ENCODE results near the gene FSTL4. TPM values are rescaled to one million over a fixed set of nuclear protein-coding genes. Genes with fewer than 3 reads are reported as not detected.

The FSTL4 gene
- polyA plus RNA-seq, 4 donors = 0.78 to 1.2 (median 0.99) TPM

DNA sequence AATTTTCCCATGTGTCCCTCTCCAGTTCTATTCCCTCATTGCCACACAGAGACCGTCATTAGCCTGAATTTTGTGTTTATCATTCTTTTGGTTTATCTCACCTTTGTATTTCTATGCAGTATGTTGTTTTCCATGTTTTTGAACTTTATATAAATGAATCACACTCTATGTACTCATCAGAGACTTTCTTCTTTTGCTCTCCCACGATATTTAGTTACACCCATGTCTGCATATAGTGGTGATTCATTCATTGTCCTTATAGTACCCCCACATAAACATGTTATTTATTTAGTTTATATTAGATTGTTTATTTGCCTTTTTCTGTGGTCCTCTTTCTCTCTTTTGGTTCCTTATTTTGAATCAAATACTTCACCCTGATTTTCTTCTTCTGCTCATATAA, 199.7 kb downstream of the FSTL4 start:
- DNase-seq (ENCODE audit: low read depth in 4 of 4, low spot score in 2 of 4) = no peak

DNA sequence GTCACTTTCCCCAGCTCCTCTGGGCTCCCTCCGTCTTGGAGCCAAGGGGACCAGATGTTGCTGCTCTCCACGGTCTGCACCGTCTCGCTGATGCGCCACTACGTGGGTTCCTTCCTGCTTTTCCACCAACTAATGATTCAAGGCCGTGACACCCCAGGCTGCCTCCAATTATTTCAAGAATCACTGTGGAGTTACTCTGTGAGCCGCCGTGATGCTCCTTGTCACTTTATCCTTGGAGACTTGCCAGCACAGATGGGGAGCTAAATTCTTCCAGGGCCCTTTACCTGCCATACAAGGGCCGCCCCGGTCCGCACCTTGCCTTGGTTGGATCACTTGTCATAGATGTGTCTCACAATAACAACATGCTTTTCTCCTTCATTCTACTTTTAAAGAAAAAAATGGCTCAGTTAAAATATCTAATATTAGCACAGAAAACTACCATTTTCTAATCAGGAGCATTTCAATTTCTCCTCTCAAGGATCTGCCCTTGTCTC, 202.0 kb downstream of the FSTL4 start:
- no peak for DNase-seq (ENCODE audit: low read depth in 4 of 4, low spot score in 2 of 4)

DNA sequence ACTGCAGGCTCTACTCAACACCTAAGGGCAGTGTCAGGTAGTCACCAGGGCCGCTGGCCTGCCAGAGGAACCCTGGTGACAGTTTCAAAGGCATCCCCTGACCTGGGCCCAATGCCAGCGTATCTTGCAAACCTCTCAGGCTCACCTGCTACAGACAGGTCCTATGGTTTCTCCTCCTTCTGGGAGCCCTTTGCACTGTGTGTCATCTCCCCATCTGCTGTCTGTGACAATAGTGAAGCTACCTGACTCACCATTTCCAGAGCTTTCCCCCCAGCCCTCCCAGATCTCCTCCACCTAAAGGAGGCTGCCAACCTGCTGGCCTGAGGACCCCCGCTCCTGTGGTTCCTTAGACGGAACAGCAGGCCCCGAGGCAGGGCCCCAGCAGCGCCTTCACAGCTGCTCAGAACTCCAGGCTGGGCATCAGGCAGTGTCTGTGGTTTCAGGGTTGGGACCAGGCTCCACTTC, 203.1 kb downstream of the FSTL4 start:
- no peak for DNase-seq (ENCODE audit: low read depth in 4 of 4, low spot score in 2 of 4)

DNA sequence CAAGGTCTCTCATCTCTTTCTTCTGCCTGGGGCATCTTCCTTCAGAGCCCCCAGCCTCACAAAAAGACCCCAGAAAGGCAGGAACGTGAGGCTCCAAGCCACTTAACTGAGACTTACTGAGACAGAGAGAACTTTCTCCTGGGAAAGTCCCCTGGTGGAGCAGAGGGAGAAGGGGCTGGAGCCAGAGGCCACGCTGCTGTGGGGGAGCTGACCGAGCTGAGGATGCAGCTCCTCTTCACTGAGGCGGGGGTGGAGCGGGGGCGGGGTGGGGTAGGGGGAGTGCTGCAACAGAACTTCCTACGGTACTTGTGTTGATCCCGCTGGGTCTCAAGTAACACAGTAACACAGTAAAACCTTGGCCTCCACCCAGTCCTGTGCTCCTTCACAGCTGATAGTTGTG, 204.0 kb downstream of the FSTL4 start:
- DNase-seq (ENCODE audit: low read depth in 4 of 4, low spot score in 2 of 4) = no peak

DNA sequence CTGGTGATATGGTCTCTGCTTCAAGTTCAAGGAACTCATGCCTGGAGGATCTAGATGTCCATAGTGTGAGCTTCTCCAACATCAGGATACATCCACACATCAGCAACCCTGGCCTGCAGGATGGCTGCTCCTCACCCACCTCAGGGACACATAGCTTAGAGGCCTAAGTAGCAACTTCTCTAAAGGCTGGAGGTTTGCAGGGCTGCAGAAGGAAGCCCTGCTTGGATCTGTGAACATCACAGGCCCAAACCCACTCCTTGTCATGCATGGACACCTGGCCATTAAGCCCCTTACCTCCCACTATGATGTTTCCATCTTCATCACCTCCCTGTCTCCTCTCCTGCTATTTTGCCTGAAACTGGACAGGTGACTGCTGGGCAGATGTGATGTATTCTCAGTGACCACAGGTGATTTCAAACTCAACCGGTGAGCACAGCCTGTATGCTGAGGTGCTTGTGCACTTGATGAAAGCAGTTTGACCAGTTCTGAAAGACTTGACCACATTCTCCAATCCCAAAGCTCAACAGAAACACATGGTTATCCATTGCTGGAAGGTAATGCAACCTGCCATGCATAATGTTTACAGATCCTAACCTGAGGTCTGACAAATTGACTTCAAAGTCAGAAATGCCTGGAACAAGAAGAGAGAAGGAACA, 205.2 kb downstream of the FSTL4 start:
- no peak for DNase-seq (ENCODE audit: low read depth in 4 of 4, low spot score in 2 of 4)

DNA sequence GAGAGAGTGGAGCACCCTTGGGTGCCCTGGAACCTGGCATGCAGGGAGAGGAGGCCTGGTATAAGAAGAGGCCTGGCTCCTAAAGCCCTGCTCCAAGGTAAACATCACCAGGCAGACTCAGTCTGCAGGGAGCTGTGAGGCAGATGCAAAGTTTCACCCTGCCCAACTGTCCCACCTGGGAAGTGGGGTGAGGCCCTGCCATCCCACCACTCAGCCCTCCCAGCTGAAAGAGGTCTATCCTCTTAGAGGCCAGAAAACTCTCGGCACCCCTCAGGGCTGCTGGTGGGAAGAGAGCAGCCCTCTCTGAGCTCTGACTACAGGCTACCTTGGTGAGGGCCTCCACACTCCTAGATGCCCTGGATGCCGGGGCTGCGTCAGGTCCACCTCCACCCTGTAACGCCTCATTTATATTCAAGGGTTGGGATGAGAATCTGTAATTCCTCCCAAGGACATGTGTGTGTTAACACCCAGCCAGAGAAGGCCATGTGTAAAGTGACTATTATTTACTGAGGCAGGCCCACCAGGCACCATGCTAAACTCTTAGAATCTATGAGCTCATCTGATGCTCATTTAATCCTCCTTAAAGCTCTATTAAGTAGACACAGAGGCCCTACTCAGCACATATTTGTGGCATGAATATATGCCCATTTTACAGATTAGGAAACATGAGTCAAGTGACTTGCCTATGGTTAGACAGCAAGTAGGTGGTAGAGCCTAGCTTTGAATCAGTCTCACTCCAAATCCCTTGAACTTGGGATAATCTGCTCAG, 205.9 kb downstream of the FSTL4 start:
- DNase-seq (ENCODE audit: low read depth in 4 of 4, low spot score in 2 of 4) = no peak

DNA sequence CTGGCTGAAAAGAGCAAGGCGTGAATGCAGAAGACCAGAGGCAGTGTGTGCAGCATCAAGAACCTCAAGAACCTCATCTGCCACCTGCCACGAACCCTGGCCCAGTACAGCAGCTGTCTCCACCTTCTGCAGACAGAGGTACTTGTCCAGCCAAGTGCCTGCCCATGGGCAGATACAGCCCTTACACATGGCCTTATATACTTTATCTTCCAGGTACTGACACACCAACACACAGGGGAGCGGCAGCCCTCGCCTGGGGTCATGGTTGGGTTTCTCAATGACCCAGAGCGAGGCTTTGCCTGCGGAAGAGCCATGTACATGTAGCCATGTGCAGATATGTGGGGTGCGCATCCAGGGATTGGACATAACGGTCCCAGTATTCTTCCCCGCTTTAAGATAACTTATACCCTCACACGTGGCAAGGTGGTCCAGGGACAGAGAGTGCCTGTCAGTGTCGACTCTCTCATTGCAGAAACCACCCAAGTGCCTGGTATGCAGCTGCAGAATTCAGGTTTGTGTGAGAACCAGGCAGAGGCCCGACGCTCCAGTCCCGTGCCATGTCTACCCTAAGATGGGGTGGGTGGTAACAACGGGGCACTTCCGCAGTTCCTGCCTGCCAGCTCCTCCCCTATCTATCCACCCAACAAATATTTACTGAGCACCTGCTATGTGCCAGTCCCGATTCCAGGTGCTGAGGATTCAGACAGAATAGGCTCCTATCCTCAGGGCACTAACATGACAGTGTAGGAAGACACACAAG, 206.9 kb downstream of the FSTL4 start:
- DNase-seq (ENCODE audit: low read depth in 4 of 4, low spot score in 2 of 4) = no peak

DNA sequence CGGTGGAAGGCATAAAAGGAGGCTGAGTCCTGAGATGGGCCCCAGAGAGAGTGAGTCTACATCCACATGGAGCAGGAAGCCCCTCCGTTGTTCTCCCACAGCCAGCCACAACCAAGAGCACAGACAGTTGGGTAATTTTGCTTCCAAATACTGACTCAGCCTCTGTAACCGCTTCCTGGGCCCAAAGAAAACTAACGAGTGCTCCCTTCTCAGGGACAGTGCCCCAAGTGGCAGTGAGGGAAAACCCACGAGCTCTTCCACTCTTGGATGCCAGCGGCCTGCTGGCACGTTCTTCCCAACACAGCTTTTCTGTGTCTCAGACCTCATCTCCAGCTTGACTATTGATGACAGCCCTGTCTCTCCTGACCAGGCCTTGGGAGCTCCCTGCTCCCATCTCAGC, 207.6 kb downstream of the FSTL4 start:
- no peak for DNase-seq (ENCODE audit: low read depth in 4 of 4, low spot score in 2 of 4)

DNA sequence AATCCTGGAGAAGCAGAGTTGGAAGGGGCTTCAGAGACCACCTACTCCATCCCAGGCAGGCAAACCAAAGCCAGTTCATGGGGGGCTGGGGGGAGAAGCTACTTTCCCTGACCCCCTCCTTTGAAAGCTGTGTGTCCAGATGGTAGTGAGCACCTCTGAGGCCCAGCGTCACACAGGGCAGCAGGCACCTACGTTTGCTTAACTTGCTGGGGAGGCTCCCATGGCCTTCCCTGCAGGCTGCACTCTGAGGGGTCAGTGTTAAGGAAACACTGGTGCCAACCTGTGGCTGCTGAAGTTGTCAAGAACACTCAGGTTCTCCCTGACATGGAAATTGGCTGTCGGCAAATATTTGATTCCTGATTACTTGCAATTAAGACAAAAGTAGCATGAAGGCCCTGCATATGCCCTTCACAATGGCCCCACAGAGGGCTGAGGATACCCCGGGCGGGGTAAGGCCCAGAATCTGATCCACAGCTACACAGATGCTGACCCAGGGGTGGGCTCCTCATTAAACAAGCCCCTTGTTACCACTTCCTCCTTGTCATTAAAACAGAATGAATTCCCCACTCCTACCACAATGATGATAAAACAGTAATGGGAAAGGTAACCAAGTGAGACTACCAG, 208.5 kb downstream of the FSTL4 start:
- no peak for DNase-seq (ENCODE audit: low read depth in 4 of 4, low spot score in 2 of 4)

DNA sequence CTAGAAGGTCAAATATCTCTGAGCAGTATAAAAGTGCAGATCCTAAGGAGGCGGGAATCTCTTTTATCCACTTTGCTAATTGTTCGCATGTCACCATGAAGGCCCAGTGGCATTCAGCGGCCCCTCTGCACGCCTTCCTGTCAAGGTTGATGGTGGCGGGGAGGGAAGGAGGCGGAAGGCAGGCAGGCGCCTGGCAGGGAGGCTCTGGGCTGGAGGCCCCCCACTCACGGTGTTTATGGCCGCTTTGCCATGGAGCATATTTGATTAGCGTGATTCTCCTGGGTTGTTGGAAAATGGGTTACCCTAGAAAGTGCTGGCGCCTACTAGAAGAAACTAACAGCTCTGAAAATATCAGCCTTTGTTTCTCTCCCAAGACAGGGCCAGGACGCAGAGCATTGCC, 209.6 kb downstream of the FSTL4 start:
- DNase-seq (ENCODE audit: low read depth in 4 of 4, low spot score in 2 of 4) = no peak

DNA sequence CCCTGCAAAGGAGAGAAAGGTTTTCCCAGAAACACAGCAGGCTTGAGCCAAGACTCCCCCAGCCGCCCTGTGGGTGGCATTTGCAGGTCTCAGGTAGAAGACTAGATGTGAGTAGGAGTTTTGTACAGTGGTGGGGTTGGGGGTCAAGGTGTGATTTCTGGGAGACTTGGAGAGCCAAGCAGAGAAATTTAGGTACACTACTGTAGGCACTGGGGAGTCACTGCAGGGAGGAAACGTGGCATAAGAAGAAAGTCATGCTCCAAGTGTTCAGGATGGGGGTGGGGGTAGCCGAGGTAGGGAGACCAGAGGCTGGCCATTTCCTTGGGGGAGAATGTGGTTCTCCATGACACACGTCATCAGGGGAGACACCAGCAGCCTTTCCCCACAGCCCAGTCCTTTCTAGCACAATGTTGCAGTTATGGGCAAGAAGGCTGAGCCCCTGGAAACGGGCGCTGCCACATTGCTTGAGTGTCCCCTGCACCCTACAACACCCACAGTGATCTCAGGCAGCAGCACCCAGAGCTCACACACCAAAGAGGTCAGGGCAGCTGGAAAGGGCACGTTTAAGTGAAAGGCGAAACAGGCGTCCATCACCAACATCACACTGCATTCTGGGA, 210.5 kb downstream of the FSTL4 start:
- DNase-seq (ENCODE audit: low read depth in 4 of 4, low spot score in 2 of 4) = no peak

DNA sequence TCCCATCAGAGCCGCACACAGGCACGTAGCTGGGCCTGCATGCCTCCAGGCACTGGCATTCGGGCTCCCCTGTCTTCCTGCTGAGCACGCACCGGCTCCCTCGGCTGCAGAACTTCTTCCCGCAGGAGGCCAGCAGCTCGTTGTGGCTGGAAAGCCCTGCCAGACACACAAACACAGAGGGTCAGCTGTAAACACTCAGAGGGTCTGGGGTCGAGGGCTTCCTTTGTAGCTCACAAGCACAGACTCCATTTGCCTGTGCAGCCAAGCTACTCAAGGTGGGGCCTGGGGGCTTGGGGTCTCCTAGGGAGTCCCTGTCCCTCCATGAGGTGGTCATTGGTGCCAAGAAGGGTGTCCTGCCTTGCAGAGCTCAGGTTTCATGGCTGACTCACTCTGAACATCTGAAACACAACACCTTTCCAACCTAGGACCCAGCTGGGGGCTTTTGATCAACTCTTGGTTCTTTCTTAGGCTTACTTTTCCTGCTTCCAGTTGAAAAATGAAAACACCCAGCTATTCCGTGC, 211.4 kb downstream of the FSTL4 start:
- no peak for DNase-seq (ENCODE audit: low read depth in 4 of 4, low spot score in 2 of 4)

DNA sequence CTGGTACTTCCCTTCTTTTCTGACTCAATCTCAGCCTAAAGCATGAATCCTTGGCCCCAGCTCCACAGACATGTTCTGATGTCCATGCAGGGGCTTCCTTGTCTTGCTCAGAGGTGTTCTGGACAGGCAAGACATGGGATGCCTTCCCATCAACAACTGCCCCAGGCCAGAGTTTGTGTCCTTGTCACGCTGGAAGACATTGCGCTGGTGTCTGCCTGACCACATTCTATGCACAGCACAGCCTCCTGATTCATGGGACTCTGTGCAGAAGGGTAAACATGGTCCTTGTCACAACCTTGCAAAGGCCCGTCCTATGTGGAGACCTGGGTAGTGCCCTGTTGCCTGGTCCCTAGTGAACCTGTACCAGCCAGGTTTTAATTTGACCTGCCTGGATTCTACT, 212.2 kb downstream of the FSTL4 start:
- DNase-seq (ENCODE audit: low read depth in 4 of 4, low spot score in 2 of 4) = no peak

DNA sequence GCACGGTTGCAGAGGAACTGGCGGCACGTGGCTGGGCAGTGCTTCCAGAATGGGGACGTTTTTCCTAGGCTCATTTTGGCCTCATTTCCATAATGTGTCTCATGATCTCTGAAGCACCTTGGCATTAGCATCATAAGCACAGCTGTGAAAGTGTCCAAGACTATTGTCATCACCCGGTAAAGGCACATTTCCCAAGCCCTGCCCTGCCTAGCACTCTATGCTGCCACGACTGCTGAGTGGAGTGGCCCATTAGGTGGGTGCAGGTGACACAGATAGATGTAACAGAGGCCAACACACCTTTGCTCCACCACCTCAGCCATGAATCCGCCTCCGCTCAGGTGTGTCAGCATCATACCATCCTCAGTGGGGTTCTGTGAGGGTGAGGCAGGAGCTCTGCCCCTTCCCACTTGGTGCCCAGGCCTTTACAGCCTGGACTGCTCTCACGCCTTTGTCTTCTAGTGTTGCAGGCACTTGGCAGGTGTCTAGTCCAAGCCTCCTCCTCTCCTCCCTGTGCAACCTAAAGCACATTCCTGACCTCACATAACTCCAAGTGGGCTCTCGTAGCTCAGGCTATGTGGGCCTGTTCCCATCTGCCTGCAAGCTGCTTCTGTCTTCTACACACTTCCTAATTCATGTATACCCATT, 213.0 kb downstream of the FSTL4 start:
- DNase-seq (ENCODE audit: low read depth in 4 of 4, low spot score in 2 of 4) = no peak

DNA sequence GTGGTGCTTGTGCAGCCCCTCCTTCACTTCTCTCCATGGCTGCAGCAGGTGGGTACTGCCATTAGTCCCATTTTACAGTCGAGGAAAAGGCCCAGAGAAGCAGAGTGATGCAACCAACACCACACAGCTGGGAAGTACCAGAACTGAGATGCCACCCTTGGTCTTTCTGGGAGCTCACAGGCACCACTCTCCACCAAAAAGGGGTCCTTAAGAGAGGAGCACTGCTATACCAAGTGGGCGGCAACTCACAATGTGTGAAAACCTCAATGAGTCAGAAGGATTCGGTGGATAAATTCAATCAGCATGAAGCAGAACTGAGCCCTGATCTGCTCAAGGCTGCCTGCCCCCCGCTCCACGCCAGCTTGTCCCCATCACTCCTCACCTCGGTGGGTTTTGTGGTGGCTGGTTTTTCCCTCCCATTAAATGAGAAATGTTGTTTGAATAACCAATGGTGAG, 213.7 kb downstream of the FSTL4 start:
- no peak for DNase-seq (ENCODE audit: low read depth in 4 of 4, low spot score in 2 of 4)

DNA sequence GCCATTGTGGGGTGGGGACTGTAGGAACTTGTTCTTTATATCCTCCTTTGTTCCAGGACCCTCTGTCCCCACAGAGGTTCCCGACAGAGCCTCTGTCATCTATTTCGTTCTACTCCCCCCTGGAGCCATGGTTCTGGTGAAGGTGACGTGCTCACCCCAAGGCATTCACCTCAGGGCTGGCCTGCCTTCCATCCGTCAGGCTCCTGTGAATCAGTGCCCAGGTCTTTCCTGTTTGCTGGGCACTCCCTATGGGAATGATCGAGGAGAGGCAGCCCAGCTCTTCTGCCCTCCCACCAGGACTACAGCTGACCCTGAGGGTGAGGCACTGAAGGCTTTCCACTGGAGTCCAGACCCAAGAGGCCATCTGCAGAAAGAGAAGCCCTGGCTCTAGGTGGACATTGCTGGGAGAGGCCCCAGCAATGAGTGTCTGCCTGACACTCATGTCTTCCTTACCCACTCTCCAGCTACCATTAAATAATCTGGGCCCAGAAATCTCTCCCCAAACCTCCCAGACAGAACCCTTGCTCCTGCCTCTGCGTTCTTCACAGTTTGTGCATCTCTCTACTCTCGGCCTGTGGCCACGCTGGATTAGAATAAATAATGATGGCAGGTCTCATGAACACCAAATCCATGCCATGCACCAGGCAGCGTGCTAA, 214.2 kb downstream of the FSTL4 start:
- no peak for DNase-seq (ENCODE audit: low read depth in 4 of 4, low spot score in 2 of 4)

DNA sequence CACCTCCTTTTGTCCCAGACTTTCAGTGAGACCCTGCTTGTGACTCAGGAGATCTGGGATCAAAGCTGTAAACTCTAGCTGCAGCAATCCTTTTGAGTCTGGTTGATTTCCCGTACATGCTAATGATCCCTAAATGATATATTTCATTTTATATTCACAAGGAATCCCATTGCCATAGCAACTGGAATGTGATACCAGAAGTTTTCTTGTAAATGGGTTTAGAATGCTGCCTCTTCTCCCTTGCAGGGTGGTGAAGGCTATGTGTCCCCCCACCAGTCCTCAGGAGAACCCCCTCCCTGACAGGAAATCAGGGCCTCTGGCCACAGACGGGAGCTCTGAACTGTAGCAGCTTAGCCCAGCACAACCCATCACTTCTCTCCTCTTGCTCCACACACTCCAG, 215.0 kb downstream of the FSTL4 start:
- DNase-seq (ENCODE audit: low read depth in 4 of 4, low spot score in 2 of 4) = no peak

DNA sequence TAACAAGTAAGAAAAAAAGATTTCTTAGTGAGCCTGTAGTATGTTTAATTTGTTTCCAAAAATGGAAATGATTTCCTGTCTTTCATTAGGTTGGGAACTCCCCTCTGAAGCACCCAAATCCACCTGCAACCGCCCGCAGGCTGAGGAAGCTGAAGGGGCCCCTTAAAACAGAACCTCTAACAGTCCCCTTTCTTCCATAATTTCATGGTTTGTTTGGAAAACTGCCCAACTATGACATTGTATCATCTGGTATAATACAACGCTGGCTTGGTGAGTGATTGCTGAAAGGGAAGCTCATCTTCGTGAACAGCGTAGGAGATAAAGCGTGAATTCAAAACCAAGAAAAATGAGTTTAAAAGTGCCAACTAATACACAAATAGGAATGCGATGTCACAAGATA, 215.5 kb downstream of the FSTL4 start:
- DNase-seq (ENCODE audit: low read depth in 4 of 4, low spot score in 2 of 4) = no peak

DNA sequence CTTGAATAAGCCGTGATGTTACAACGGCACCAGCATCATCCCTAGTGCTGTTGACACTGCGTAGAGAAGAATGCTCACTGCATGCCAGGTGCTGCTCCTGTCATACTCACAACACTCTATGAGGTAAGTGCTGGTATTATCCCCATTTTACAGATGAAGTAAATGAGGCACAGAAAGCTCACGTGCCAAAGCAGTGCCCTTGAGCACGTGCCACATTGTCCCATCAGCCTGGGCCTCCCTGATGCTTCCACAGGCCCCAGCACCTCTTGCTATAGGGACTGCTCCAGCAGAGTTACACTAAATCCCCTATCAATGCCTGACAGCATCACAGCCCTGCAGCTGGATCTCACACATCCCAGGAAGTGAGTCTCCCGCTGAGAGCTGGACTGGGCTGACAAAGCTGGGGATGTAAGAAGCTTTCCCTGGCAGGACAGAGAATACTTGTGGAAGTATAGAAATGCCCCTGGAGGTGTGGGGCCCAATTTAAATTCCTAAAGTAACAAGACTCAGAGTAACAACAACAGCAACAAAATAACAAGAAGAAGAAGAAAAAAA, 216.1 kb downstream of the FSTL4 start:
- DNase-seq (ENCODE audit: low read depth in 4 of 4, low spot score in 2 of 4) = no peak

Measured in left renal cortex interstitium (tissue), 4 donors.